ENCODE measurements around the gene NMRK1. TPM values are rescaled to one million over a fixed set of nuclear protein-coding genes. Genes with fewer than 3 reads are reported as not detected.

The NMRK1 gene
- total RNA-seq, 1 donor from 2014 or later: 22.0 TPM

GRCh38 chr9:75104607-75105006 is 16.7 kb upstream of the NMRK1 start:
- TF ChIP-seq, protein P1, sequence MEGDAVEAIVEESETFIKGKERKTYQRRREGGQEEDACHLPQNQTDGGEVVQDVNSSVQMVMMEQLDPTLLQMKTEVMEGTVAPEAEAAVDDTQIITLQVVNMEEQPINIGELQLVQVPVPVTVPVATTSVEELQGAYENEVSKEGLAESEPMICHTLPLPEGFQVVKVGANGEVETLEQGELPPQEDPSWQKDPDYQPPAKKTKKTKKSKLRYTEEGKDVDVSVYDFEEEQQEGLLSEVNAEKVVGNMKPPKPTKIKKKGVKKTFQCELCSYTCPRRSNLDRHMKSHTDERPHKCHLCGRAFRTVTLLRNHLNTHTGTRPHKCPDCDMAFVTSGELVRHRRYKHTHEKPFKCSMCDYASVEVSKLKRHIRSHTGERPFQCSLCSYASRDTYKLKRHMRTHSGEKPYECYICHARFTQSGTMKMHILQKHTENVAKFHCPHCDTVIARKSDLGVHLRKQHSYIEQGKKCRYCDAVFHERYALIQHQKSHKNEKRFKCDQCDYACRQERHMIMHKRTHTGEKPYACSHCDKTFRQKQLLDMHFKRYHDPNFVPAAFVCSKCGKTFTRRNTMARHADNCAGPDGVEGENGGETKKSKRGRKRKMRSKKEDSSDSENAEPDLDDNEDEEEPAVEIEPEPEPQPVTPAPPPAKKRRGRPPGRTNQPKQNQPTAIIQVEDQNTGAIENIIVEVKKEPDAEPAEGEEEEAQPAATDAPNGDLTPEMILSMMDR (IDR thresholded peaks at IDR 0.05): no peak

DNA sequence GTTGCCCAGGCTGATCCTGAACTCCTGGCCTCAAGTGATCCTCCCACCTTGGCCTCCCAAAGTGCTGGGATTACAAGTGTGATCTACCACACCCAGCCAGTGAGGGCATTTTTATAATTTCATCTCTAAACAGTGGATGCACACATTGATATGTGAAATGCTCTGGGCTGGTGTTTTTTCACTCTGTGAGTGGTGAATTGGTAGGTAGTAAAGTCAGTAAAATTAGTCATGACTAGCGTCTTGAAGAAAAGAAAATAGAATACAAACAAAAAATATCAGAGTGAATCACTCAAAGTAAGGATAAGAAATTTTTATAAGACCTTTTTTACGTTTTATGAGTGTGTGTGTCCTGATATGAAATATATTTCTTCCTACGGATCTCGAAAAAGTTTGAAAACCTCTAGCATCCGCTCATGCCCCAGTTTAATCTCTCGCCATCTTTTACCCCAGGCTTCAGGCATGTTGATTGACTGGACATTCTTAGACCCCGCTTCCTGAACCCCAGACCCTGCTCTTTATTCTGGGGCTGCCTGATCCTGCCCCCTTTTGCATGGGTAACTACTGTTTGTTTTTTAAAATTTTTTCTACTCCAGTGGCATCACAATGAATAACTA is 14.3 kb upstream of the NMRK1 start:
- H3K9me3 ChIP-seq: no peaks in the 10 kb centered on the region
- intact Hi-C loops (cut with DNase I): no loop called here
- H3K27me3 ChIP-seq: no peaks in the 10 kb centered on the region
- no peaks in the 10 kb centered on the region for H3K4me1 ChIP-seq
- TF ChIP-seq, protein P1 (IDR thresholded peaks at IDR 0.05): no peak
- H3K27ac ChIP-seq: no peak overlapping the region
- no peak for DNase-seq (ENCODE audit: low spot score in 2 of 2)
- H3K4me3 ChIP-seq: no peak overlapping the region
- H3K36me3 ChIP-seq: no peaks in the 10 kb centered on the region

More at GRCh38 chr9:75104607-75105006, 16.7 kb upstream of the NMRK1 start:
- DNase-seq (ENCODE audit: low spot score in 2 of 2): no peak
- intact Hi-C loops (cut with DNase I): no loop called here
- H3K4me1 ChIP-seq: no peaks in the 10 kb centered on the region
- H3K9me3 ChIP-seq: no peaks in the 10 kb centered on the region
- no peaks in the 10 kb centered on the region for H3K27me3 ChIP-seq
- H3K27ac ChIP-seq: no peak overlapping the region
- no peak overlapping the region for H3K4me3 ChIP-seq
- no peaks in the 10 kb centered on the region for H3K36me3 ChIP-seq

DNA sequence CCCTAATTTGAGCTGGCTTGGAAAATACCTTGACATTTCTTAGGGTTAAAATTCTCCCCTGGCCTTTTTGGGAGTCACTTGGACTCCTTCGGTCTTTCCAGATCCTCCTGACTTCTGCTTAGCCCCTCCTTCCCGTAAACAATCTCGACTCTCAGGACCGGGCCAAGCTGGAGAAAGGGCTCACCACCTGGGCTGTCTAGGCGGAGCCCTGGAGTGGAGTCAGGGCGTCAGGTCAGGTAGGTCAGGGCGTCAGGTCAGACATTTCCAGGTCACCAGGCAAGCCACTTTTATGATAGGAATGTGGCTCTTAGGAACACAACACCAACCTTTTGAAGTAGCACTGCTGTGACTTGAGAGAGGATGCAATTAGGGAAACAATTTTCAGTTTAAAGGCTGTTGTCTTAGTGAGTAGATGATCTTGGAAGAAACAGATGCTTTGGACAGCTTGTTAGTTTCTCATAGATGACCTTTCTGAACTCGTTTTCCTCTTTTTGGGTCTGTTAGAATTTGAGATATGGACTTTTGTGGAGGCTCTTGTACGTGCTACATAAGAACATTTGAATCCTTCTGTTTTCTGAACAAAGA is 13.1 kb upstream of the NMRK1 start:
- TF ChIP-seq, protein P1 (IDR thresholded peaks at IDR 0.05): no peak

GRCh38 chr9:75096796-75097195 is 8.8 kb upstream of the NMRK1 start:
- intact Hi-C loops (cut with DNase I): no loop called here
- DNase-seq (ENCODE audit: low spot score in 2 of 2): no peak
- H3K9me3 ChIP-seq: no peaks in the 10 kb centered on the region
- H3K4me3 ChIP-seq: no peak overlapping the region
- peaks cover 0 to 2% of the 10 kb centered on the region in 2 donors for H3K4me1 ChIP-seq
- no peaks in the 10 kb centered on the region for H3K27me3 ChIP-seq
- no peak overlapping the region for H3K27ac ChIP-seq
- TF ChIP-seq, protein P1 (IDR thresholded peaks at IDR 0.05): no peak
- no peaks in the 10 kb centered on the region for H3K36me3 ChIP-seq

More for the DNA sequence above, 13.1 kb upstream of the NMRK1 start:
- no peaks in the 10 kb centered on the region for H3K36me3 ChIP-seq
- no peaks in the 10 kb centered on the region for H3K9me3 ChIP-seq
- no peaks in the 10 kb centered on the region for H3K4me1 ChIP-seq
- intact Hi-C loops (cut with DNase I): no loop called here
- H3K27me3 ChIP-seq: no peaks in the 10 kb centered on the region
- H3K4me3 ChIP-seq: no peak overlapping the region
- no peak overlapping the region for H3K27ac ChIP-seq
- DNase-seq (ENCODE audit: low spot score in 2 of 2): no peak

GRCh38 chr9:75092766-75093165 is 4.8 kb upstream of the NMRK1 start:
- Histone ChIP-seq H3K9me3 (no peaks in the 10 kb centered on the region), H3K27me3 (no peaks in the 10 kb centered on the region), H3K4me3 (no peak overlapping the region), H3K27ac (no peak overlapping the region), H3K36me3 (no peaks in the 10 kb centered on the region), H3K4me1 (peaks cover 2 to 19% of the 10 kb centered on the region in 2 donors)
- TF ChIP-seq, protein P1 (IDR thresholded peaks at IDR 0.05): no peak
- DNase-seq (ENCODE audit: low spot score in 2 of 2): no peak
- intact Hi-C loops (cut with DNase I): no loop called here
